Inflammatory macrophage treated with lipopolysaccharide for 4 hours (primary cell): ENCODE results near the gene DHRS7C.
"Not testable (repeated sequence)": the region's sequence is repeated elsewhere in the genome, so short reads cannot be mapped to it uniquely, and the experiment has no call there.

ENCODE experiments used
- DNase-seq: peaks from one replicate; pipeline ENCODE4 v3.0.0-alpha.2; 2020

The DHRS7C gene

DNA sequence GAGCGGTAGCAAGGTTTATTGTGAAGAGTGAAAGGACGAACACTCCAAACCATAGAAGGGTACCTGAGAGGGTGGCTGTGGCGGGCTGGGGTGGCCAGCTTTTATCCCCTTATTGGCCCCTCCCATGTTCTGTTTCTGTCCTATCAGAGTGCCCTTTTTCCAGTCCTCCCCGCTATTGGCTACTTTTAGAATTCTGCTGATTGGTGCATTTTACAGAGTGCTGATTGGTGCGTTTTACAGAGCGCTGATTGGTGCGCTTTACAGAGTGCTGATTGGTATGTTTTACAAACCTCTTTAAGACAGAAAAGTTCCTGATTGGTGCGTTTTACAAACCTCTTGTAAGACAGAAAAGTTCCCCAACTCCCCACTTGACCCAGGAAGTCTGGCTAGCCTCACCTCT is 18.0 kb upstream of the DHRS7C start:
- no peak for DNase-seq

DNA sequence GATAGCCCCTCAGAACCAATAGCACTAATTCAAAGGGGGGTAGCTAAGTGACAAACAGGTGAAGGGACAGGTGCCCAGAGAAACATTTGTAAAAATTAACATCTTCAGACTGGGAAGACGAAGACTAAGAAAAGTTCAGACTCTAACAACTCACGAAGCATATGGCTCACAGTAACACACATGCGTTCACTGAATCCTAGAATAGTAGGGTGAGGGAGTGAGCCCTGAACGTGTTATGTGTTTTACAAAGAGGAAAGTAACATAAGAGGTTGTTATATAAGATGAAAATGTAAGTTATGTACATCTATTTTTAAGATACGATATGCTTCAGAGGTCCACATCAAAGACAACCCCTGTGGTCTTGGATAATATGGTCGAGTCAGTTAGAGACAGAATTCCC is 15.3 kb upstream of the DHRS7C start:
- DNase-seq = no peak

DNA sequence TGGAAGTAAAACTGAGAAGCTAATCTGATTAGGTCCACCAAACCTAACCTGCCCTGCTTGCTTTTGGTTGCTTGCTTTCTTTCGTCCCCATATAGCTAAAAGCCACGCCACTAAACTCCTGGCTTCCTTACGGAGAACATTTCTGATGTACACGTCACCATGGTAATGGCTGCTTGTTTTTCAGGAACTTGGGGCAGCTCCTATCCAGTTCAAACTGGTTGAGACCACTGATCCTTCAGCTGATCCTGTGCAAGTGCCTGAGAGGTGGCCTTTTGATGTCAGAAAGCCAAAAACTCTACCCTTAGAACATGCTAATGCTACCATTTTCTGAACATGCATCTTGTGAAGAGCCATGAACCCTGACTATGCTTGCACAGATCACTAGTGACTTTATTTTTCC is 14.4 kb upstream of the DHRS7C start:
- no peak for DNase-seq

DNA sequence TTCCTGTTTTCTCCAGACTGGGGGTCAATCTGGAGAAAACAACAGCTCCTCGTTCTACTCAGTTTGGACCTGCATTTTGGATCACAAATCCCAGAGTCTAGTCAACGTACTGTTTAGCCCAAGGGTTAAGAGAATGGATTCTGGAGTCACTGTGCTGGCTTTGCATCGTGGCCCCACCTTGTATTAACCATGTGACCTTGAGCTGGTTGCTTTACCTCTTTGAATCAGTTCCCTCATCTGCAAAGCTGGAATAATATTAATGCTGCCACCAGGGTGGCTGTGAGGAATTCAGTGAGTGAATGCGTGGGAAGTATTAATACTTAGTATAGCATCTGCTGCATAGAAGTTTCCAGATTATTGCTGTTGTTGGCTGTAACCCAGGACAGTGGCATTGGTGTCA is 11.3 kb upstream of the DHRS7C start:
- DNase-seq = no peak

DNA sequence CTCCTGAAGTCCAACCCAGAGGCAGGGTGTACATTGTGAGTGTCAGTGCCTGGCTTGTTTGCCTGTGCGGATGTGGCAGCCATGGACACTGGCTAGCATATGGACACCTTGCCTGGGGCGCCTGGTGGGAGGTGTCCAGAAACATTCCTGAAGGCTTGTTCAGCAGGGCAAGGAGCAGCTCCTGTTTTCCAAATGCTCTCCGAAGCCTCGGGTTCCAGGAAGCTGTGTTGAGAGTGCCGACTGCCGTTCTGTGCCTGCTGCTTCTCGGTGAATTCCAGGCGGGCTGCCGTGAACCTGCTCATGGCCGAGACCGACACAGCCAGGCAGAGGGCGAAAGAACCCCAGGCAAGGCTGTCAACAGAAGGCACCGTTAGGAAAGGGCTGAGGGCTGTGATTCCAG is 10.9 kb upstream of the DHRS7C start:
- DNase-seq = no peak

DNA sequence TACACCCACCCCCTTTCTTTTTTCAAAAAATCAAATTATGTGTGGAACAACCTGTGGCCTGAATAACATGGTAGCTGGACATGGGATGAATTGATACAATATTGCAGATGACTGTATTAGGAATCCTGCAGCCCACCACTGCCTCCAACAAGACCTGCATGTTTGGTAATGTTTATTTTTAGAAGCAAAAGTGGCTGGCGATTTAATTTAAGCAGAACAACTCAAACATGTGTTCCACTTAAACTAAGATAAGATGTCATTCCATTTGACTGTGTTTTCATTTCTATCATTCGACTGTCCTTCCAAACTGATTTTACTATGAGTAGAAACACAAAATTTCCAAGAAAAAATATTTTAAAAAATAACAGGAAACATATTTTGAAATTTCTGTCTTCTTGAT is 10.1 kb upstream of the DHRS7C start:
- DNase-seq = no peak

DNA sequence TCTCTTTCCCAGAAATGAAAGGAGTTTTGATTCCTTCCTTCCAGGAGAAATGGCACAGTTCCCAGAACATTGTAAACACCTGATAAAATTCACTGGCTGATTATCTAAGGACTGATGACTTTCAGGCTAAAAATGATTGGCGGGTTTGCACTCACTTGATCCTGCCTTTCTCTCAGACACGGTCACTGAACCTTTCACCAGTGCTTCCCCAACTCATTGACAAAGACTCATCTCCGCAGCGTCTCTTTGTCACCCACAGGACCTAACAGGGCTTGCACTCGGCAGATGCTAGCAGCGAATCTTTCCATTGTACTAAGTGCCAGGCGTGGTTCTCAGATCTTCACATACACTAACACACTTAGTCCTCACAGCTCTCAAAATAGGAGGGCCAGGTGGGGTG is 7.3 kb upstream of the DHRS7C start:
- no peak for DNase-seq

DNA sequence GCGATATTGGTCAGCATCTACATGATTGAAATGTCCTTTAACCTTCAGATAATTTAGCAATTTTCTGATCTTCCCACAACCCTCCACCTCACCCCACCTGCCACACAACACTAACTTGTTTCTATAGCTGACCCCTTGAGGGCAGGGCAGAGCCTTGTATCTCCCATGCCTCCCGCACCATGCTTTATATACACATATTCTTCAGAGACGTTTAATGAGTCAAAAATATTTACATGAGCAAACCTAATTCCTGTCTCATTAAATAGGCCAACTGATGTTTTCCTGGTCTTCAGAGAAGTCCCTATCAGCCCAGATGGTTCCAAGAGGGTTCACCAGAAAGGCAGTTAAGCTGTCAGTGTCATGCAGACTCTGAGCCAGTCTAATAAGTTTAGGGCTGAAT is 6.6 kb upstream of the DHRS7C start:
- DNase-seq = no peak

DNA sequence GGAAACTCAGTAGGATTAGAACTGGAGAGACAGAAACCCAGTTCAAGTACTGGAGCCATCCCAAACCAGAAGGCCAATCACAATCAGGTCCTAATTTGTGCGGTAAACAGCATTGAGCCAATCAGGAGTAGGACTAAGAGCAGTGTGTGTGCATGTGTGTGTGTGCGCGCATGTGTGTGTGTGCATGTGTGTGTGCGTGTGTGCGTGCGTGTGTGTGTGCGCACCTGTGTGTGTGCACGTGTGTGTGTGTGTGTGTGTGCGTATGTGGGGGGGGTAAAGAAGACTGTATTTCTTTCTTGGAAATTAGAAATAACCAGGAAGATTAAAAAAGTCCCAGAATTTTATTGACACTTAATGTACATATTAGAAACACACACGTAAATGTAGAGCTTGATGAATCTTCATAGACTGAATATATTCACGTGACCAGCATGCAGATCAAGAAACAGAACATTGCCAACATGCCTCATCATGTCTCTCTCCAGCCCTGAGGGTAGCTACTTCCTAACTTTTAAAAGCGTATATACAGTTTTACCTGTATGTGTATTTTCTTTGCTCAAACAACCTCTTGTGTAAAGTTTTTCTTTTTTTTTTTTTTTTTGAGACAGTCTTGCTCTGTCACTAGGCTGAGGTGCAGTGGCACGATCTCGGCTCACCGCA is 919 bp upstream of the DHRS7C start:
- no peak for DNase-seq

DNA sequence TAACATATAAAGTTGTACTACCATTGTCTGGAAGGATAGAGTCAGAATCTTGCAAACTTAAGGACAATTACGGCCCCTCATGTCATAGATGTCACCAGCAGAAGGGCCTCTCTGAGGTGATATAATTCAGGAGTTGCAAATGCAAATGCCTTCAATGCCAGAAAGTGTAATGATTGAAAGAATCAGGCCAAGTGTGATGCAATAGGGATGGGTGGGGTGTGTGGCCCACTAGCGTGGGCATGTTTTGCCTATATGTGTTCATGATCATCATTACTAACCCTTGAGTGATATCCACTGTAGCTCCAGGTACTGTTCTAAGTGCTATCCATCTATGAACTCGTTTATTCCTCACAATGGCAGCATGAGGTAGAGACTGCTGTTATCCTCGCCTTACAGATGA is 1.1 kb downstream of the DHRS7C start:
- no peak for DNase-seq

DNA sequence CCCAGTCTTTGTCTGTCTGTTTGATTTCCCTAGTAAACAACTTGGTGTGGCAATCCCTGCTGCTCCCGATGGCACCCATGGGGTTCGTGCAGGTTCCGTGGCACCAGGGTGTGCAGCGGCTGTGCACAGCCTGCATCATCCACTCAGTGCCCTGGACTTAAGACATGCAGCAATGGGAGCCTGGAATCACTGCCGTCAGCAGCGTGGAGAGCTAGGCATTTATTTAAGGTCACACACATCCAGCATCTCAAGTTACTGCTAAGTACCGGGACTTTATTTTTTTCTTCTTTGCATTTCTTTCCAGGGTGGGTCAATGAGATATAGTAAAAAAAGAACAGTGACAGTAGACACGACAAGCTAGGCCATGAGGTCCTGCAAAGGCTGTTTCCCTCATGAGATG is 2.8 kb downstream of the DHRS7C start:
- no peak for DNase-seq

DNA sequence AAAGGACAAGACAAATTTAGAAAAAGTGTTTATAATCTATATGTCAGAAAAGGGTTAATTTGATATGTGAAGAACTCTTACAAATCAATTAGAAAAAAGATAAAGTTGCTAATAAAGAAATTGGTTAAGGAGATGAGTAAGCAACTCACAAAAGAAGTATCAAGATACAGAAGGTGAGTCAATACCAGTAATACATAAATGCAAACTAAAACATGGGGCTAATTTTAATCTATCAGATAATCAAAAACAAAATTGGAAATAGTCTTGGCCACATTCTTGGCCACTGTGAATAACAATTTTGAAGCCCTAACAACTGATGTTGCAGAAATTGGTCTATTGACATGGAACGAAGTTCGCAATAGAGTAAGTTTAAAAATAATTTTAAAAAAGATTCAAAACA is 6.8 kb downstream of the DHRS7C start:
- no peak for DNase-seq

DNA sequence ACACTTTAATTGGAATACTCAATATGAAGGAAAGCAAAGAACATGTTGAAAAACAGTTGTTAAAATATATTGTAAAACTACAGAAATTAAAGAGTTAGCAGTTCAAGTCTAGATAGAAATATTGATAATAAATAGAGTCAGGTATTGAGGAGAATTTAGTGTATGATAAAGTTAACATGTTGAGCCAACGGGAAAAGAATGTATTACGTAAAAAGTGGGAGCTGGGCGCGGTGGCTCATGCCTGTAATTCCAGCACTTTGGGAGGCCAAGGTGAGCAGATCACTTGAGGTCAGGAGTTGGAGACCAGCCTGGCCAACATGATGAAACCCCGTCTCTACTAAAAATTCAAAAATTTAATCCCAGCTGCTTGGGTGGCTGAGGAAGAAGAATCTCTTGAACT is 7.9 kb downstream of the DHRS7C start:
- not testable (repeated sequence) for DNase-seq

DNA sequence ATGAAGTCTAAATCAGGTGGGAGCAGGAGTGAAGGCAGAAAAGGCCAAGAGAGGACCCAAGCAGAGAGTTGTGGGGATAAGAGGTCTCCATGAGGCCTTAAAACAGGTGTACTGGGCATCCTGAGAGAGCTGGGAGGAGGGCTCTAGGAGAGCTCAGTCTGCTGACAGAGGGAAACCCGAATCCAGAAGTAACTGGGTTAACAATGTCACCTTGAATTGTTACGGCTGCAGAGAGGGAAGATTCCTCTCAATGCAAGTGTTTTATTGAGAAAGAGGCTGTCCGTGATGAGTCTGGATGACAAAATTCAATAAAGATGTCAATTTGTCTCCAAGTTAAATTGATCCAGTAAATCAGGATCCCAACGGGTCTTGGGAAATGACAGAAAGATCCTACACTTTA is 8.3 kb downstream of the DHRS7C start:
- no peak for DNase-seq

DNA sequence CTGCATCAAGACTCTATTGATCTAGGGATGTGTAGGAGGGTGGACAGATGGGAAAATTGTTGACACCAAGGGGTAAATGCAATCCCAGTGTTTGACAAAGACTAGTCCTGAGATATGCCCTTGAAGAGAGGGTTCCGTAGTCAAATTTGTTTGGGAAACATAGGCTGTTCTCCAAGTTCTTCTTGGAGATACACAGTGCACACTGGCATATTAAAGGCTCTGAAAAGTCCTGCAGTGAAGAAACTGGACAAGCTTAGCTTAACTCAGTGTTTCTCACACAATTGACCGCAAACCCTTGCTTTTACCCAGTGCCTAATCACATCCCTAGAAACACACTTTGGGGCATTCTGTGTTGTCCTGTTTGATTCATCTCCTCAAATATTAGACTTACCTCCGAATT is 10.8 kb downstream of the DHRS7C start:
- DNase-seq = no peak

DNA sequence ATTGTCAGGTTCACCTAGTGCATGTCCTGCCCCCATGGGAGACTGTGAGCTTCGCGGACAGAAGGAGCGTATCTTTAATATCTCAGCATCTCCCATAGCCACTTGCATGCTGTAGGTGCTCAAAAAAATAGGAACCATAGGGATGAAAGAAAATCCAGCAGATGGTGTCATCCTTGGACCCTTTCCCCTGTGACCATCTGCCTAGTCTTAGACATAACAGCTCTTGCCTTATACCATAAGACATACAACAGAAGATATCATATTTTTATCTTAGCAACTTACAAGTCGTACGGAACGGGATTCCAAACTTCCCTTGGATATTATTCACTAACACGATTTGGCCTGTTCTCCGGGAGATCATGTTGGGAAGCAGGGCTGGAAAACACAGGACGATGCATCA is 14.5 kb downstream of the DHRS7C start:
- DNase-seq = no peak

DNA sequence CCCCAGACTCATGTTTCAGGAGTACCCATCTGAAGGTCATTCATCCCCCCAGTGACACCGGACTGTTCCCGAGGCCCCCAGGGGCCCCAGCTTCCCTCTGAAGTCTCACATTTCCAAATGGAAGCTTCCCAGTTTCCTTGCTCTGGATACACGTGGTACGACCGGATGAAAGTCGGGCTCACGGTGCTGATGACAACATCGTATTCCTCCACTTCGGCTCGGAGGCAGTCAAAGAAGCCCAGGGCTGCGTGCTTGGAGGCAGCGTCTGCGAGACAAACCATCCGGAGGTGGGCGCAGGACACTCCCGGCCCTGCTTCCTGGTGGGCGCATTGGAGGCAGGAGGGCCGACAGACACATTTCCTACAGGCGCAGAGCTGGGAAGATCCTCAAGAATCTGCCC is 18.7 kb downstream of the DHRS7C start:
- DNase-seq = no peak

DNA sequence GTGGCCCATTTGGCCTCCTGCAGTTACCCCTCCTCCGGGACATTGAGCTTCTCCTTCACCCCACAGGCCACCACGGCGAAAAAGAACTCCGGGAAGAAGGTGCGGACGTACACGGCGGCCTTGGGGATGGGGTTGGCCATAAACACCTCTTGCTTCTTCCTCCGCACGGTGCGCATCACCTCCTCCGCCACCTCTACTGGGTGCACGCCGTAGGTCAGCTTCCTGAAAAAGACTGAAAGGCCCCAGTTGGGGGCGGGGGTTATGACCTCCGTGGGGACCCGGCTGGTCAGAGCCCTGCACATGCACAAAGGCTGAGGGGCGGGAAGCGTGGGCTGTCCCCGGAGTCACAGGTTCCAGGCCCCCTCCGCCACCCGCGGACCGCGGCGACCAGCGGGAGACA is 19.9 kb downstream of the DHRS7C start:
- no peak for DNase-seq

DNA sequence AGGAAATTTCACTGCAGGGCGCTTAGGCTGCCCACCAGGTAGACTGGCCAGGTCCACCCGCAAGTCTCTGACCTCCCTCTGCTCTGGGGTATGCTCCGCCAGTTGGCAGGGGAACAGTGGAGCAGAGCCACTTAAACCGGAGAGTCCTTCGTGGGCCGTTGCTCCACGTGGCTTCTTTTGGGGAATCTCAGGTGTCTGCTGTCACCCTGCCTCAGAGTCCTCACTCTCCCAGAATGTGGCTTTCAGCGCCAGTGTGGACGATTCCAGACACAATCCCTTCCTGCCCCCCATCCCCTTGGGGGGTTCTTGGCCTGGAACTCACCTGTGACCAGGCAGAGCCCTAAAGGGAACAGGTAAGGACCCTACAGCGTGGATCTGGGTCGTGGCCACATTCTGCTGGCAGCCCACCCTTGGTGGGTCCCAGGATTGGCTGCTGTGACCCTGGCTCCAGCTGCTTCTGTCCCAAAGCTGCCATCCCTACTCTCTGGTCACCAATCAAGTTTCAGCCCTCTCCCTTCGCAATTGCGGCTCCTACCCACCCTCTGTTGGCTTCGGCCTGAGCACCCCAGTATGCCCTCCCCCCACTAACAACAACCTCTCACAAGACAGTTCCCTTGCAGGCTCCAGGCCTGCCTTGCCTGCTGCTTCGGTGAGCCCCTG is 22.2 kb downstream of the DHRS7C start:
- DNase-seq = no peak

DNA sequence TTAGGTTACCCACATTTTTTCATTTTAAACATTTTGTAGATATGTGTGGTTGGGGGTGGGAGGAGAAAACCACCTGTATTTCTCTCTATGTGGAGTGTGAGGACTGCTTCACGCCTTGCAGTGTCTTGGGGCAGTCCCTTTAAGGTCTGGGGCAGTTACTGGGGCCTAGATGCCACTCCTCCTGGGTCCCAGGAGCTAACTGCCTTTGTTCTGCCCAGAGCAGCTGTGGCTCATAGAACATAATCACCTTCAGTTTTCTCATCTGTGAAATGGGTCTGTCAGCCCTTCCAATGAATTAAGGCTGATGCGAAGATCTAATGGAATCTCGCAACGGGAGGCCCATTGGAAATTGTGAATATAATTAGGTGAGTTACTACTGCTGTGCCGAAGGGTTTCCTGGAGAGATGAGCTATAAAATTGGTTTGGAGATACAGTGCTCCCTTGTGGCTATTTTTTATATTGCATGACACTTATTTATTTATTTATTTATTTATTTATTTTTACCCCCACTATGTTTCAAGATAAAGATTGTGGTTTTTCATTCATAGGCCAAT is 22.9 kb downstream of the DHRS7C start:
- peak; percentile 11 for DNase-seq

DNA sequence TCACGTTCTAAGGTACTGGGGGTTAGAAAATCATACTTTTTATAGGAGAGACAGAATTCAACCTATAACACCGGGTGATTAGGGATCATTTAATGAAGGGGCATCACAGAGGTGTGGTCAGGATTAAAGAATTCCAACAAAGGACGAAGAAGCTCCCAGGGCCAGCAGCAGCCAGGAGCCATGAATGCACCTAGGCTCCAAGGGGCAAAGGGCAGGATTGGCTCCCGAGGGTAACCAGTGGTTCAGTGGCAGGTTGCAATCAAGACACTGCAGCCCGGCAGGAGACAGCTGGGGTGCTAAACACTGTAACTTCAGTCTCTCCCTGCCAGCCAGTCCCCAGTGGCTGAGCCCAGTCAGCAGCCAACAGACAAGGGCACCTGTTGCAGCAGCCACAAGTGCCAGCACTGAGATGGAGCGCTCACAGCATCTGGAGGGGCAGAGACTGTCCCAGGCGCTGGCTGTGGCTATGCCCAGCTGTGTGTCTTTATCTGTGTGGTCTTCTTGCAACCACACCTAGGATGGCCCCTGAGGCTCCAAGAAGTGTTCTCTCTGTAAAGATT is 23.9 kb downstream of the DHRS7C start:
- no peak for DNase-seq

DNA sequence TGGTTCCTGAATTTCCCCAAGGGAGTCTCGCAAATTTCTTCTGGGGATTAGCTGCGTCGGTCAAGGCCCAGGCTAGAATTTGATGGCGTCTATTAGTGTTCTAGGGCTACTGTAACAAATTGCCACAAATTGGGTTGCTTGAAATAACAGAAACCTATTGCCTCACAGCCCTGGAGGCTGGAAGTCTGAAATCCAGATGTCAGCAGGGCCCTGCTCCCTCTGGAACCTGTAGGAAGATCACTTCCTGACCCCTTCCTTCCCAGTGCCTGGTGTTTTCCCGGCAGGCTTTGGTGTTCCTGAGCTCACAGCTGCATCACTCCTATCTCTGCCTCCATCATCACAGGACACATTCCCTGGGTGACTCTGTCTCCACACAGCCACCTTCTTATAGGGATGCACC is 24.4 kb downstream of the DHRS7C start:
- no peak for DNase-seq

DNA sequence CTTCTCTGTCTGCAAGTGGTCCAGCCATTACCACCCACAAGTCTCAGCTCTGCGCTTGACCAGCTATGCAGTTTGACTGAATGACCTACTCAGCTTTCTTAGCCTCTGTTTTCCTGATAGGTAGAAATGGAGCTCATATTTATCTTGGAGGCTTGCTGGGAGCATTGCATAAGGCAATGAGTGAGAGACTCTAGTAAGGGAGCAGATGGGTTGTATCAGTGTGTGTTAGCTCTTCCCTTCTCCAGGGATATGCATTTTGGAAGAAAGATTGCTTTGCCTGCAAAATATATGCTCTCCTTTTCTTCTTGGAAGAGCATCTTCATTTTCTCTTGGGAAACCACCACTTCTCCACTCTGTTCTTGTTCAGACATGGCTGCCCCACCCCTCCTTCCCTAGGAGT is 26.1 kb downstream of the DHRS7C start:
- no peak for DNase-seq

DNA sequence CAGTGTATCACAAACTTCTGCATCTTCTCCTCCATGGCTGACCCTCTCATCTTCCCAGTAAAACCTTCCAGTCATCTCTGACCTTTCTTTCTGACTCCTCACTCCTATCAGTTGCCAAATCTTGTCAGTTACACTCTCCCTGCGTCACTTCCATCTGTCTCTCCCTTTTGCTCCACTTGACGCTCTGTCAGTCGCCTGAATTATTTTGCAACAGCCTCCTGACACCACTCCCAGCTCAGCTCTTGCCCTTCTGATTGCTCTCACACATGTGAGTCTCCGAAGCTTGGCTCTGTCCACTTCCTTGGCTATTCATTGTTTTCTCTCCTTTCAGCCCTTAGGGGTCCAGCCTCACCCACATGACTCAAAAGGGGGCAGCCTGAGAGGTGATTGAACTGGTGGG is 27.7 kb downstream of the DHRS7C start:
- peak; percentile 5 for DNase-seq

DNA sequence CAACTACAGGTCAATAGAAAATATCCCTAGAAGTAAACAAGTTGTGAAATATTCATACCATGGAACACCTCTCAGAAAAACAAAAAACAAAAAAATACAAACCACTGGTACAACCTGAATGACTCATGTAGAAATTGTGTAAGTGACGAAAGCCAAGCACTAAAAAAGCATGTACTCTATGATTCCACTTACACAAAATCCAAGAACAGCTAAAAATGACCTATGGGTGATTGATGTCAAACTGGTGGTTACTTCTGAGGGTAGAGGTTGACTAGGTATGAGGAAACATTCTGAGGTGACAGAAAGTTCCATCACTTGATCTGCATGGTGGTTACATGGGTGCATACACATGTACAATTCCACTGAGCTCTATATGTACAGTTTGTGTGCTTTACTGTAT is 31.1 kb downstream of the DHRS7C start:
- DNase-seq = no peak
